ENCODE data around the gene FTO.

DNA sequence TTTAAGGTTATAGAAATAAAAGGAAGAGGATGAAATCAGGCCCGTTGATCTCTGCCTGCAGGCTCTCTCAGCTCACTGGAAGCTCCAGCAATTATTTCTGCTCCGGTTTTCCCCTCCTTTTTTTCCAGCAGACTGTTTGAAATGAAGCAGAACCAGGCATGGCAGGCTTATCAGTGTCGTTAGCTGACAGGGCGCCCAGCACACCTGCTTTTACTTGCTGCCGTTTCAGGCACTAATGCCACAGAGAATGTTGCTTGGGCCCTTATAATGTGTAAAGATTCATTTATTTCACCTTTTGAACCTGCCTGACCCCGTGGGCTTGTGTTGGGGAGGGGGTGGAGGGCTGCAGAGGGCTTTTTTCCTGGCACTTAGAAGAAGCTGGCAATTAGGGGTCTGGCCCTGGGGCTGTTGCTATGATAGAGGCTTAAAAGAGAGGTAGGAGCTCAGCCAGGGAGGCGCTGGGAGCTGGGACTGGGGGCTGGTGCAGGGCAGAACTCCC lies 474.6 kb downstream of the FTO start:
- TF ChIP-seq, protein P1, sequence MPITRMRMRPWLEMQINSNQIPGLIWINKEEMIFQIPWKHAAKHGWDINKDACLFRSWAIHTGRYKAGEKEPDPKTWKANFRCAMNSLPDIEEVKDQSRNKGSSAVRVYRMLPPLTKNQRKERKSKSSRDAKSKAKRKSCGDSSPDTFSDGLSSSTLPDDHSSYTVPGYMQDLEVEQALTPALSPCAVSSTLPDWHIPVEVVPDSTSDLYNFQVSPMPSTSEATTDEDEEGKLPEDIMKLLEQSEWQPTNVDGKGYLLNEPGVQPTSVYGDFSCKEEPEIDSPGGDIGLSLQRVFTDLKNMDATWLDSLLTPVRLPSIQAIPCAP (CRISPR knock-in tag; IDR thresholded peaks at IDR 0.05), result no peak
- TF ChIP-seq PRRX2 (CRISPR knock-in tag; IDR thresholded peaks at IDR 0.05), result no peak
- no peak for TF ChIP-seq SP1 (CRISPR knock-in tag; conservative IDR thresholded peaks at IDR 0.05)
- TF ChIP-seq NR3C1 (CRISPR knock-in tag; conservative IDR thresholded peaks at IDR 0.05; ENCODE audit: low read depth), result no peak
- TF ChIP-seq, protein P2, sequence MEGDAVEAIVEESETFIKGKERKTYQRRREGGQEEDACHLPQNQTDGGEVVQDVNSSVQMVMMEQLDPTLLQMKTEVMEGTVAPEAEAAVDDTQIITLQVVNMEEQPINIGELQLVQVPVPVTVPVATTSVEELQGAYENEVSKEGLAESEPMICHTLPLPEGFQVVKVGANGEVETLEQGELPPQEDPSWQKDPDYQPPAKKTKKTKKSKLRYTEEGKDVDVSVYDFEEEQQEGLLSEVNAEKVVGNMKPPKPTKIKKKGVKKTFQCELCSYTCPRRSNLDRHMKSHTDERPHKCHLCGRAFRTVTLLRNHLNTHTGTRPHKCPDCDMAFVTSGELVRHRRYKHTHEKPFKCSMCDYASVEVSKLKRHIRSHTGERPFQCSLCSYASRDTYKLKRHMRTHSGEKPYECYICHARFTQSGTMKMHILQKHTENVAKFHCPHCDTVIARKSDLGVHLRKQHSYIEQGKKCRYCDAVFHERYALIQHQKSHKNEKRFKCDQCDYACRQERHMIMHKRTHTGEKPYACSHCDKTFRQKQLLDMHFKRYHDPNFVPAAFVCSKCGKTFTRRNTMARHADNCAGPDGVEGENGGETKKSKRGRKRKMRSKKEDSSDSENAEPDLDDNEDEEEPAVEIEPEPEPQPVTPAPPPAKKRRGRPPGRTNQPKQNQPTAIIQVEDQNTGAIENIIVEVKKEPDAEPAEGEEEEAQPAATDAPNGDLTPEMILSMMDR (IDR thresholded peaks at IDR 0.05), result no peak
- no peak for TF ChIP-seq ZNF317 (CRISPR knock-in tag; IDR thresholded peaks at IDR 0.05; ENCODE audit: borderline replicate concordance, low read depth)
- TF ChIP-seq, protein P3, sequence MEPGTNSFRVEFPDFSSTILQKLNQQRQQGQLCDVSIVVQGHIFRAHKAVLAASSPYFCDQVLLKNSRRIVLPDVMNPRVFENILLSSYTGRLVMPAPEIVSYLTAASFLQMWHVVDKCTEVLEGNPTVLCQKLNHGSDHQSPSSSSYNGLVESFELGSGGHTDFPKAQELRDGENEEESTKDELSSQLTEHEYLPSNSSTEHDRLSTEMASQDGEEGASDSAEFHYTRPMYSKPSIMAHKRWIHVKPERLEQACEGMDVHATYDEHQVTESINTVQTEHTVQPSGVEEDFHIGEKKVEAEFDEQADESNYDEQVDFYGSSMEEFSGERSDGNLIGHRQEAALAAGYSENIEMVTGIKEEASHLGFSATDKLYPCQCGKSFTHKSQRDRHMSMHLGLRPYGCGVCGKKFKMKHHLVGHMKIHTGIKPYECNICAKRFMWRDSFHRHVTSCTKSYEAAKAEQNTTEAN (CRISPR knock-in tag; IDR thresholded peaks at IDR 0.05), result no peak
- TF ChIP-seq, protein P4, sequence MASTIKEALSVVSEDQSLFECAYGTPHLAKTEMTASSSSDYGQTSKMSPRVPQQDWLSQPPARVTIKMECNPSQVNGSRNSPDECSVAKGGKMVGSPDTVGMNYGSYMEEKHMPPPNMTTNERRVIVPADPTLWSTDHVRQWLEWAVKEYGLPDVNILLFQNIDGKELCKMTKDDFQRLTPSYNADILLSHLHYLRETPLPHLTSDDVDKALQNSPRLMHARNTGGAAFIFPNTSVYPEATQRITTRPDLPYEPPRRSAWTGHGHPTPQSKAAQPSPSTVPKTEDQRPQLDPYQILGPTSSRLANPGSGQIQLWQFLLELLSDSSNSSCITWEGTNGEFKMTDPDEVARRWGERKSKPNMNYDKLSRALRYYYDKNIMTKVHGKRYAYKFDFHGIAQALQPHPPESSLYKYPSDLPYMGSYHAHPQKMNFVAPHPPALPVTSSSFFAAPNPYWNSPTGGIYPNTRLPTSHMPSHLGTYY (CRISPR knock-in tag; IDR thresholded peaks at IDR 0.05), result no peak
- no peak for TF ChIP-seq MAX (CRISPR knock-in tag; IDR thresholded peaks at IDR 0.05)
- TF ChIP-seq ETV6 (CRISPR knock-in tag; IDR thresholded peaks at IDR 0.05), result no peak
- TF ChIP-seq ESRRA (CRISPR knock-in tag; IDR thresholded peaks at IDR 0.05; ENCODE audit: borderline replicate concordance), result no peak
- no peak for TF ChIP-seq MXD4 (CRISPR knock-in tag; IDR thresholded peaks at IDR 0.05; ENCODE audit: borderline replicate concordance)
